IMR-90 (cell line): ENCODE measurements around the gene BAZ2B. TPM values are rescaled to one million over a fixed set of nuclear protein-coding genes. Genes with fewer than 3 reads are reported as not detected.

Experiments used
- ATAC-seq: fragments of 200-7000 bp; cut with Tn5 transposase; 2 replicates; pipeline ENCODE4 v1.9.1; 2020; ENCODE audit warnings: low read depth, mild to moderate bottlenecking, moderate library complexity
- BruUV-seq: library from RNA; stranded (reverse); fragments of 400-500 nt; replicated peaks from 2 replicates; lab custom pipeline; 2021; lab: Mats Ljungman, UMichigan
- CTCF ChIA-PET: fragments of 300-600 bp; formaldehyde crosslinking; extraction: SDS; loops from one replicate; lab custom pipeline; 2021; ENCODE audit warnings: antibody characterized with exemption; lab: Yijun Ruan, JAX
- POLR2A ChIA-PET: fragments of 300-600 bp; sonication (Branson Sonifier 250); formaldehyde crosslinking; loops from one replicate; lab custom pipeline; 2022; ENCODE audit warnings: antibody characterized with exemption; ENCODE audit not compliant: unreplicated experiment; lab: Charles Lee
- DNase-seq: peaks from one replicate; pipeline ENCODE4 v3.0.0; 2013
- H2AFZ ChIP-seq: replicated peaks from 2 replicates; pipeline ENCODE3; 2013; ENCODE audit warnings: low read length, mild to moderate bottlenecking; ENCODE audit not compliant: poor library complexity
- H2AK5ac ChIP-seq: 2 replicates; pipeline ENCODE4 v1.6.1; 2013; ENCODE audit warnings: low read depth, low read length, inconsistent platforms
- H2AK9ac ChIP-seq: replicated peaks from 2 replicates; pipeline ENCODE3; 2013; ENCODE audit warnings: mild to moderate bottlenecking, low read depth, low read length, moderate library complexity; ENCODE audit not compliant: poor library complexity
- H2BK120ac ChIP-seq: 2 replicates; pipeline ENCODE4 v1.6.1; 2013; ENCODE audit warnings: low read depth, low read length, inconsistent platforms
- H2BK15ac ChIP-seq: 3 replicates; pipeline ENCODE4 v1.6.1; 2013; ENCODE audit warnings: low read depth, low read length, inconsistent platforms
- H2BK20ac ChIP-seq: 2 replicates; pipeline ENCODE4 v1.6.1; 2013; ENCODE audit warnings: low read depth, mild to moderate bottlenecking, inconsistent platforms, low read length, moderate library complexity
- H2BK5ac ChIP-seq: 2 replicates; pipeline ENCODE4 v1.6.1; 2013; ENCODE audit warnings: mild to moderate bottlenecking, low read depth, low read length, inconsistent platforms; ENCODE audit not compliant: poor library complexity, severe bottlenecking
- H3K14ac ChIP-seq: replicated peaks from 2 replicates; pipeline ENCODE4 v1.6.1; 2013; ENCODE audit warnings: low read depth, low read length, inconsistent platforms
- H3K18ac ChIP-seq: 2 replicates; pipeline ENCODE4 v1.6.1; 2013; ENCODE audit warnings: low read depth, low read length, control low read depth
- H3K23ac ChIP-seq: 2 replicates; pipeline ENCODE4 v1.6.1; 2013; ENCODE audit warnings: low read depth, low read length, inconsistent platforms
- H3K27ac ChIP-seq: 2 replicates; pipeline ENCODE4 v1.5.1; 2013; ENCODE audit warnings: mild to moderate bottlenecking, control low read depth, low read length; ENCODE audit not compliant: insufficient read depth
- H3K27me3 ChIP-seq: 2 replicates; pipeline ENCODE4 v1.6.1; 2013; ENCODE audit warnings: low read length; ENCODE audit not compliant: control insufficient read depth, insufficient read depth
- H3K36me3 ChIP-seq: 2 replicates; pipeline ENCODE4 v1.6.1; 2013; ENCODE audit warnings: low read length, mixed read lengths; ENCODE audit not compliant: control insufficient read depth, insufficient read depth
- H3K4ac ChIP-seq: 2 replicates; pipeline ENCODE4 v1.6.1; 2013; ENCODE audit warnings: low read depth, low read length, inconsistent platforms
- H3K4me1 ChIP-seq: 2 replicates; pipeline ENCODE4 v1.6.1; 2013; ENCODE audit warnings: low read length, mixed read lengths; ENCODE audit not compliant: control insufficient read depth, insufficient read depth
- H3K4me2 ChIP-seq: 2 replicates; pipeline ENCODE4 v1.6.1; 2013; ENCODE audit warnings: low read depth, mild to moderate bottlenecking, control low read depth, low read length, moderate library complexity
- H3K4me3 ChIP-seq: 2 replicates; pipeline ENCODE4 v1.5.1; 2013; ENCODE audit warnings: low read depth, mild to moderate bottlenecking, control low read depth, low read length, moderate library complexity; ENCODE audit not compliant: insufficient read depth
- H3K56ac ChIP-seq: 2 replicates; pipeline ENCODE4 v1.6.1; 2013; ENCODE audit warnings: low read length, inconsistent platforms; ENCODE audit not compliant: insufficient read depth; ENCODE audit errors: extremely low read depth
- H3K79me1 ChIP-seq, 2 experiments: 2 replicates each; pipeline ENCODE4 v1.6.1; 2013; ENCODE audit warnings: low read length in 2 of 2, inconsistent platforms in 1 of 2, low read depth in 1 of 2
- H3K9ac ChIP-seq: 2 replicates; pipeline ENCODE4 v1.6.1; 2013; ENCODE audit warnings: low read depth, low read length, control low read depth
- H3K9me1 ChIP-seq: 2 replicates; pipeline ENCODE4 v1.6.1; 2013; ENCODE audit warnings: low read length, inconsistent platforms; ENCODE audit not compliant: insufficient read depth
- H3K9me3 ChIP-seq: 2 replicates; pipeline ENCODE4 v1.6.1; 2013; ENCODE audit warnings: low read length; ENCODE audit not compliant: control insufficient read depth, insufficient read depth
- H4K20me1 ChIP-seq: 2 replicates; pipeline ENCODE4 v1.6.1; 2013; ENCODE audit warnings: low read length, inconsistent platforms; ENCODE audit not compliant: insufficient read depth
- H4K5ac ChIP-seq: 2 replicates; pipeline ENCODE4 v1.6.1; 2013; ENCODE audit warnings: mild to moderate bottlenecking, low read depth, low read length, control low read depth
- H4K8ac ChIP-seq, 2 experiments: 2 replicates each; pipeline ENCODE4 v1.6.1; 2013; ENCODE audit warnings: low read depth in 2 of 2, low read length in 2 of 2, control low read depth in 1 of 2, inconsistent platforms in 1 of 2
- H4K91ac ChIP-seq: 2 replicates; pipeline ENCODE4 v1.6.1; 2013; ENCODE audit warnings: low read depth, low read length, inconsistent platforms; ENCODE audit not compliant: insufficient read depth
- BHLHE40 ChIP-seq: fragments of 150-350 bp; IDR thresholded peaks from 2 replicates; pipeline ENCODE4 v1.6.1; 2016; ENCODE audit warnings: mild to moderate bottlenecking, low read depth, low read length
- CEBPB ChIP-seq: IDR thresholded peaks from 2 replicates; pipeline ENCODE4 v1.6.1; 2012; ENCODE audit warnings: low read depth, low read length, improper control_type of control experiment
- CHD1 ChIP-seq: IDR thresholded peaks from 2 replicates; pipeline ENCODE4 v1.6.1; 2012; ENCODE audit warnings: low read depth, low read length, improper control_type of control experiment
- ELK1 ChIP-seq: fragments of 150-350 bp; IDR thresholded peaks from 2 replicates; pipeline ENCODE4 v1.6.1; 2016; ENCODE audit warnings: low read depth, mild to moderate bottlenecking, low read length, moderate library complexity, borderline replicate concordance
- FOS ChIP-seq: fragments of 150-350 bp; IDR thresholded peaks from 2 replicates; pipeline ENCODE4 v1.6.1; 2016; ENCODE audit warnings: low read depth, low read length
- MAFK ChIP-seq: IDR thresholded peaks from 2 replicates; pipeline ENCODE4 v1.6.1; 2012; ENCODE audit warnings: low read depth, low read length, improper control_type of control experiment
- MAZ ChIP-seq: IDR thresholded peaks from 2 replicates; pipeline ENCODE4 v1.6.1; 2012; ENCODE audit warnings: low read depth, mild to moderate bottlenecking, low read length, improper control_type of control experiment, moderate library complexity, borderline replicate concordance
- MXI1 ChIP-seq: IDR thresholded peaks from 2 replicates; pipeline ENCODE4 v1.6.1; 2012; ENCODE audit warnings: low read depth, mild to moderate bottlenecking, low read length, moderate library complexity, borderline replicate concordance
- NFE2L2 ChIP-seq: fragments of 150-350 bp; IDR thresholded peaks from 2 replicates; pipeline ENCODE4 v1.6.1; 2016; ENCODE audit warnings: low read depth, mild to moderate bottlenecking, low read length
- POLR2A ChIP-seq: IDR thresholded peaks from 2 replicates; pipeline ENCODE4 v1.6.1; 2012; ENCODE audit warnings: mild to moderate bottlenecking, low read depth, low read length
- RAD21 ChIP-seq: IDR thresholded peaks from 2 replicates; pipeline ENCODE4 v1.6.1; 2012; ENCODE audit warnings: low read length, improper control_type of control experiment
- RCOR1 ChIP-seq: IDR thresholded peaks from 2 replicates; pipeline ENCODE4 v1.6.1; 2012; ENCODE audit warnings: mild to moderate bottlenecking, low read length, improper control_type of control experiment; ENCODE audit not compliant: insufficient replicate concordance
- RFX5 ChIP-seq: IDR thresholded peaks from 2 replicates; pipeline ENCODE4 v1.8.0; 2012; ENCODE audit warnings: low read depth, mild to moderate bottlenecking, low read length, moderate library complexity
- SMC3 ChIP-seq: fragments of 150-350 bp; IDR thresholded peaks from 2 replicates; pipeline ENCODE4 v1.6.1; 2016; ENCODE audit warnings: low read depth, mild to moderate bottlenecking, antibody characterized with exemption, low read length, moderate library complexity
- WGBS, 2 experiments: methylation state at CpG; one replicate each; pipeline versions ENCODE4 v1.1.5 to v1.1.7; 2013; ENCODE audit warnings: missing lambda C conversion rate in 2 of 2; ENCODE audit not compliant: insufficient read length in 1 of 2; ENCODE audit errors: extremely low coverage in 2 of 2; 5-methylcytosine and 5-hydroxymethylcytosine counted together
- dilution Hi-C: fragments of 300-500 bp; cut with HindIII; formaldehyde crosslinking; loops from one replicate; pipeline ENCODE4 v1.14.3; 2018; ENCODE audit warnings: low sequenced_read_pairs; ENCODE audit not compliant: unreplicated experiment
- in situ Hi-C: fragments of 300-500 bp; cut with MboI; formaldehyde crosslinking; loops from 3 replicates; pipeline ENCODE4 v1.14.3; 2019; ENCODE audit warnings: low sequenced_read_pairs, inconsistent platforms, mixed read lengths
- intact Hi-C: fragments of 100-400 bp; cut with micrococcal nuclease; formaldehyde crosslinking; loops from 2 replicates; pipeline ENCODE4 v1.10.0; 2022
- polyA plus RNA-seq, 3 experiments: library from polyadenylated mRNA; depleted of rRNA; stranded (reverse); fragments of >200 nt; gene quantifications; 2 replicates each; pipeline ENCODE4 v1.2.3, GENCODE V29; 2012; ENCODE audit warnings: low replicate concordance in 1 of 3
- total RNA-seq: library from RNA; depleted of rRNA; stranded (reverse); fragments of >200 nt; gene quantifications from 2 replicates; pipeline ENCODE4 v1.2.3, GENCODE V29; 2012
- TF ChIP-seq, protein P1 (sequence below): conservative IDR thresholded peaks from 2 replicates; pipeline ENCODE4 v1.5.1; 2012; ENCODE audit warnings: mild to moderate bottlenecking, low read depth, low read length, improper control_type of control experiment
- TF ChIP-seq, protein P2 (sequence below): fragments of 150-350 bp; IDR thresholded peaks from 2 replicates; pipeline ENCODE4 v1.6.1; 2017; ENCODE audit warnings: mild to moderate bottlenecking, antibody characterized with exemption, low read length, low read depth

Gene BAZ2B
- total and polyA plus RNA-seq, 2 of the 4 experiments (the other 2 are of a cell fraction): 8.9 to 42.1 TPM

DNA sequence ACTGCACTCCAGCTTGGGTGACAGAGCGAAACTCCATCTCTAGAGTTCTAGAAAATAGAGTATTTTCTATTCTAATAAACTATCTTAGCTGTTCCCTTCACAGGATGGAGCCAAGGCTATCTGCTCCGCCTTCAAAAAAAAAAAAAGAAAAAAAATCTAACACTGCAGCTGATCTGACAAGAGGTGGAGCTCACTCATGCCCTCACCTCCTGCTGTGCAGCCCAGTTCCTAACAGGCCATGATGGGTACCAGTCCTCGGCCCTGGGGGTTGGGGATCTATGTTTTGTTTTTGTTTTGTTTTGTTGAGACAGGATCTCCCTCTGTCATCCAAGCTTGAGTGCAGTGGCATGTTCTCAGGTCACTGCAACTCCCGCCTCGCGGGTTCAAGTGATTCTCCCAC, 332.8 kb downstream of the BAZ2B start:
- ATAC-seq (no peak), DNase-seq (no peak)
- Histone ChIP-seq H3K27me3 (no peaks in the 10 kb centered on the region), H3K56ac (no peak overlapping the region), H2BK120ac (no peak overlapping the region), H3K27ac (no peak overlapping the region), H2AK9ac (no peak overlapping the region), H4K5ac (no peak overlapping the region), H3K23ac (no peak overlapping the region), H2AFZ (no peak overlapping the region), H2AK5ac (no peak overlapping the region), H4K8ac (no peak overlapping the region), H3K9me3 (no peaks in the 10 kb centered on the region), H3K9me1 (no peaks in the 10 kb centered on the region; the same call in 1 of the 2 replicates), H4K20me1 (no peaks in the 10 kb centered on the region), H3K9ac (no peak overlapping the region), H2BK15ac (no peak overlapping the region), H3K79me1 (peaks cover 0 to 21% of the 10 kb centered on the region in 2 experiments; a peak in 2 of 4 replicates), H3K4me3 (no peak overlapping the region), H3K4me1 (peaks cover 2% of the 10 kb centered on the region), H2BK5ac (no peak overlapping the region), H3K4me2 (no peak overlapping the region), H4K91ac (no peak overlapping the region), H3K36me3 (peaks cover 5% of the 10 kb centered on the region; the same call in 1 of the 2 replicates), H2BK20ac (no peak overlapping the region), H3K4ac (no peak overlapping the region), H3K18ac (no peak overlapping the region), H3K14ac (no peak overlapping the region)
- WGBS, 2 experiments: no CpG with 5 or more reads among the region's 6 CpGs
- in situ Hi-C loops (no loop called here), intact Hi-C loops (no loop called here), dilution Hi-C loops (no loop called here)
- CTCF ChIA-PET: no interaction called here
- POLR2A ChIA-PET: interaction anchor here (0.6 kb wide), 1 partner anchor 692 kb away, joined by 3 read pairs; no protein-coding TSS in a partner anchor
- BruUV-seq: no TSS peak
- TF ChIP-seq RFX5: no peak
- TF ChIP-seq ELK1: no peak
- no peak for TF ChIP-seq CHD1
- TF ChIP-seq NFE2L2: no peak
- TF ChIP-seq POLR2A: no peak
- no peak for TF ChIP-seq BHLHE40
- TF ChIP-seq MXI1: no peak
- no peak for TF ChIP-seq RCOR1
- TF ChIP-seq FOS: no peak
- no peak for TF ChIP-seq SMC3
- no peak for TF ChIP-seq MAFK
- no peak for TF ChIP-seq CEBPB
- TF ChIP-seq MAZ: no peak
- TF ChIP-seq, protein P1, sequence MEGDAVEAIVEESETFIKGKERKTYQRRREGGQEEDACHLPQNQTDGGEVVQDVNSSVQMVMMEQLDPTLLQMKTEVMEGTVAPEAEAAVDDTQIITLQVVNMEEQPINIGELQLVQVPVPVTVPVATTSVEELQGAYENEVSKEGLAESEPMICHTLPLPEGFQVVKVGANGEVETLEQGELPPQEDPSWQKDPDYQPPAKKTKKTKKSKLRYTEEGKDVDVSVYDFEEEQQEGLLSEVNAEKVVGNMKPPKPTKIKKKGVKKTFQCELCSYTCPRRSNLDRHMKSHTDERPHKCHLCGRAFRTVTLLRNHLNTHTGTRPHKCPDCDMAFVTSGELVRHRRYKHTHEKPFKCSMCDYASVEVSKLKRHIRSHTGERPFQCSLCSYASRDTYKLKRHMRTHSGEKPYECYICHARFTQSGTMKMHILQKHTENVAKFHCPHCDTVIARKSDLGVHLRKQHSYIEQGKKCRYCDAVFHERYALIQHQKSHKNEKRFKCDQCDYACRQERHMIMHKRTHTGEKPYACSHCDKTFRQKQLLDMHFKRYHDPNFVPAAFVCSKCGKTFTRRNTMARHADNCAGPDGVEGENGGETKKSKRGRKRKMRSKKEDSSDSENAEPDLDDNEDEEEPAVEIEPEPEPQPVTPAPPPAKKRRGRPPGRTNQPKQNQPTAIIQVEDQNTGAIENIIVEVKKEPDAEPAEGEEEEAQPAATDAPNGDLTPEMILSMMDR: no peak
- TF ChIP-seq, protein P2, sequence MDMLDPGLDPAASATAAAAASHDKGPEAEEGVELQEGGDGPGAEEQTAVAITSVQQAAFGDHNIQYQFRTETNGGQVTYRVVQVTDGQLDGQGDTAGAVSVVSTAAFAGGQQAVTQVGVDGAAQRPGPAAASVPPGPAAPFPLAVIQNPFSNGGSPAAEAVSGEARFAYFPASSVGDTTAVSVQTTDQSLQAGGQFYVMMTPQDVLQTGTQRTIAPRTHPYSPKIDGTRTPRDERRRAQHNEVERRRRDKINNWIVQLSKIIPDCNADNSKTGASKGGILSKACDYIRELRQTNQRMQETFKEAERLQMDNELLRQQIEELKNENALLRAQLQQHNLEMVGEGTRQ: no peak
- no peak for TF ChIP-seq RAD21
